GM21723 (cell line): ENCODE data around the gene RNF224.

Experiments used
- ATAC-seq: cut with Tn5 transposase; IDR thresholded peaks from one replicate; pipeline ENCODE4 v1.9.1; 2021; ENCODE audit warnings: mild to moderate bottlenecking, moderate library complexity; ENCODE audit not compliant: unreplicated experiment

Gene RNF224

DNA sequence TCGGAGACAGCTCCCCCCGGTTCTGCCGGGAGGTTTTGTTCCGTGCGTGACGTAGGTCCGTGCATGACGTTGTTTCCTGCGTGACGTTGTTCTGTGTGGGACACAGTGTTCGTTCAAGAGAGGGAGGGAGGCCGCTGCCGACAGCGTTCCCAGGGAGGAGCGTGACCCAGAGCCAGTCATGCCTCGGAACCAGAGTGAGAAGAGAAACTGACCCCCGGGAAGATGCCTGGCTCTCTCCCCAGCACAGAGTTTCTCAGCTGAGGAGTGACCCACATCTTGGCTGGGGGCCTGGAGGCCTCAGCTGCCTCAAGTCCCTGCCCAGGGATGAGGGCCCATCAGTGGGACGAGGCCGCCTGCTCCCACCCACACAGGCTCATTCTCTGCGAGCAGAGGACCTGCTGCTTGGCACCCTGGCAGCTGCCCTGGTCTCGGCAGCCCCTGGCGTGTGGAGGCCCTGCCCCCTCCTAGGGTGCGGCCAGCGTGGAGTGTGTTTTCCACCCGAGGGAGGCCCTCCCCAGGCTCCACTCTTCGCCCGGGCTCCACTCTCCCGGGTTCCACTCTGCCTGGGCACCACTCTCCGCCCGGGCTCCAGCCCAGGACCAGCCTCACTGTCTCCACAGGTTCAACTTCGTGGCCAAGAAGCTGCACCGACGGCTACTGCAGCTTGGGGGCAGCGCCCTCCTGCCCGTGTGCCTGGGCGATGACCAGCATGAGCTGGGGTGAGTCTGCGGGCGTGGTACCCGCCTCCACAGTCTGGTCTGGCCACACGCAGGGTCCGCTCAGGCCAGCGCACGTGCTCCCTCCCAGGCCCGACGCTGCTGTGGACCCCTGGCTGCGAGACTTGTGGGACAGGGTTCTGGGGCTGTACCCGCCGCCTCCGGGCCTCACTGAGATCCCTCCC, 13.9 kb upstream of the RNF224 start:
- ATAC-seq, result no peak

GRCh38 chr9:137214620-137215019, 12.7 kb upstream of the RNF224 start:
- no peak for ATAC-seq

- no peak for ATAC-seq
These were observed 11.9 kb upstream of the RNF224 start for GRCh38 chr9:137215196-137215986.

DNA sequence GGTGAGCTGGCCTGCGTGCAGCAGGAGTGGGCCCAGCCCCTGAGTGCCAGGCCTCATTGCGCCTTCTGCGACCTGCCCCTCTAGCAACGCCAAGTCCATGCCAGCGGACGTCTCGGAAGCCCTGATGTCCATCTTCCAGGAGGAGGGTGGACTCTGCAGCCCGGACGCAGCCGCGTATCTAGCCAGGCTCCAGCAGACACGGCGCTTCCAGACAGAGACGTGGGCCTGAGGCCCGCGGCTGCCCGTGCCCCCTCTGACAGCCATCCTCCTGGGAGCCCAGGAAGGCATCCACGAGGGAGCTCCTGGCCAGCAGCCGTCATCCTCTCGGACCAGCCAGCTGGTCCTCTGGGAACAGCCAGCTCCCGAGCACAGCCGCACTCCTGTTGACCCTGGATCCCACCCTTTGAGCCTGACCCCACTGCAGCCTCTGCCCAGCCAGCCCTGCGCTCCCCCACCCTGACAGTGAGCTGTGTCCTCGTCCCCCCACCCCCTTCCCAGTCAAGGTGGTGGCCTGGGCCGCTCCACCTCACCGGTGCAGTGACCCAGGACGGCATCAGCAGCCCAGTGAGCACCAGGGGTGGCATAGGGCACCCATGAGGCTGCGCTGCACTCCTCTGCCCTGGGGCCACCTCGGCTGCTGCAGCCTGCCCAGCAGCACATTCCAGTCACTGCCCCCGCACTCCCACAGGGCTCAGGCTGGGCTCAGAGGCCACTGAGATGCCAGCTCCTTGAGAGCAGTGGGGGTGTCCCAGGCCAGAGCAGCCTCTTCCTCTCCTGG, 10.9 kb upstream of the RNF224 start:
- ATAC-seq, result no peak

GRCh38 chr9:137217276-137218211, 9.8 kb upstream of the RNF224 start:
- no peak for ATAC-seq

DNA sequence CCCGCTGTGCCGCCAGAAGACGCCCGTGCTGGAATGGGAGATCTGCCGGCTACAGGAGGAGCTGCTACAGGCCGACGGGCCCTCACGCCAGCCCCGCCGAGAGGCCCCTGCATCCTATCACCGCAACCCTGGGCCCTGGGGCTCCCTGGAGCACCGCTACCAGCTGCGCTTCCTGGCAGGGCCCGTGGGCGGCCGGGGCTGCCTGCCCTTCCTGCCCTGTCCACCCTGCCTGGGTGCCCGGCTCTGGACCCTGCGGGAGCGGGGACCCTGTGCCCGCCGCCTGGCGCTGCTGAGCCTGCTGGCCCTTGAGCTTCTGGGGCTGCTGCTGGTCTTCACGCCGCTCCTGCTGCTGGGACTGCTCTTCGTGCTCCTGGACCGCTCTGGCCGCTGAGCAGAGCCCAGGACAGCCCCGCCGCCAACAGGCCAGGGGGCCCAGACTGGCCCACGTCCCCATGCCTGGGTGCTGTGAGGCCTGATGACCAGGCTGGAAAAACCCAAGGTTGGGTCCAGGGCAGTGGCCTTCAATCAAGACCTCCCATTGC, 9.0 kb upstream of the RNF224 start:
- no peak for ATAC-seq

- ATAC-seq, result no peak
These were observed 8.5 kb upstream of the RNF224 start for GRCh38 chr9:137218754-137219271.

DNA sequence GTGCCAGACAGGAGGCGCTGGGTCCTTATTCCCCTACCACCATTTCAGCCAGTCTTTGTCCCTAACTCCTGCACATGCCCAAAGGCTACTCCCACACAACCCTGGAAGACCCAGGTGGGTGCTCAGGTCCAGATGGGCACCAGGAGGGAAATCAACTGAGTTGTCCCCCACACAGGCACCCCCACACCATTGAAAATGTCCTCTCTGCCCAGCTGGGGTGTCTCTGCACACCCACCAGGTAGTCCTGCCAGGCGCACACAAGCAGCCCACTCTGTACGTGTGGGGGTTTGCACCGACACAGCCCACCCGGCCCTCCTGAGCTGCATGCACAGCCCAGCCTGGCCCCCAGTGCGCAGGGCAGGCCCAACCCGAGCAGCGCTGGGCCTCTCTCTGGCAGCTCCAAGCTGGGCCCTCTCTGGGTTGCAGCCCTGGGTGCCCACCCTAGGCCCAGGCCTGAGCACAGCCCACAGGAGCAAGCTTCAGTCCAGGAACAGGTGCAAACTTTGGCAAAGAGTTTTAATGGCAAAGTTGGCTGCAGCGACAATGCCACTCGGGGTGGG, 7.5 kb upstream of the RNF224 start:
- ATAC-seq, result no peak

- ATAC-seq, result no peak
These were observed 6.8 kb upstream of the RNF224 start for GRCh38 chr9:137220317-137221094.

DNA sequence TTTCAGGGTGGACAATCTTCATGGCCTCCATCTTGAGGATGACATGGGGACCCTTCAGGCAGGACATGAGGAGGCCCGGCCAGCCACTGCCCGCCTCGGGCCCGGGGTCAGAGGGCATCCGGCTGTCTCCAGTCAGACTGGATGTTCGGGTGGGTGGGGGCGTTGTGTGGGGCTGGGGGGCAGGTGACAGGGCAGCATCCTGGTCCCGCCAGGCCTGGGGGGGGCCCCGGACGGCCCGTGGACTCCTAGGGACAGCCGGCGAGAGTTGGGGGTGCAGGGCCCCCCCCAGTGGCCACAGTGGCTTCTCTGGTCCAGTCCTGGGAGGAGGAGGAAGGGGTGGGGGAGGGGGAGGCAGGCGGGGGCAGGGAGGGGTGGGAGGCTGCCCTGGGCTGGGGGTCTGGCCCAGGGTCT, 6.2 kb upstream of the RNF224 start:
- no peak for ATAC-seq

DNA sequence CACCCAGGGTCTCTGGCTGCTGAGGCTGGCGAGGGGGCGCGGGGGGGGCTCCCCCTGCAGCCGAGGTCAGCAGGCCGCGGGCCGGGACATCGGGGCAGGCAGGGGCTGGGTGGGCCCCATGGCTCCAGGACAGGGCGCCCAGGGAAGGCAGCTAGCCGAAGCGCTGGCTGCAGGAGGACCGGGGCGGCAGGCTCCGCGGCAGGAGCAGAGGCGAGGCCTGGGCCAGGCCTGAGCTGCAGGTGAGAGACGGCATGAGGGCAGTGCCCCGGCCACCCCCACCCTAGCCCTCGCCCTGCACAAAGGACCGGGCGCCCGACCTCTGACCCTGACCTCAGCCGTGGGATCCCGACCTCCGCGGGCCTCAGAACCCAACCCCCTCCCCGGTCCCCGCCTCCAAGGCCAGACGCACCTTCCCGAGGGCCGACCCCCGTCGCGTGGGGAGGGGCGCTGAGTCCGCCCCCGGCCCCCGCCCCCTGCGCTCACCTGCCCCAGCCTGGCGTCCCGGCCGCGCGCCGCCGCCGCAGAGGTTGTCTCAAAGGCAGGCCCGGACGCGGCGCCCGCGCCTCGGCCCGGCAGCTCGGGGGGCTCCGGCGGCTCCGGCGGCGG, 5.7 kb upstream of the RNF224 start:
- ATAC-seq, result no peak

GRCh38 chr9:137222190-137223077, 4.9 kb upstream of the RNF224 start, which contains the start of gene RNF208:
RNF208 (minus strand) TSS chr9:137222240; CDS start chr9:137221212, 1,028 bp downstream.
- no peak for ATAC-seq

GRCh38 chr9:137223078-137223970, 4.0 kb upstream of the RNF224 start:
- peak; percentile 64 for ATAC-seq

GRCh38 chr9:137224830-137225694, 2.2 kb upstream of the RNF224 start, which contains the start of gene CYSRT1:
CYSRT1 (plus strand) TSS chr9:137225174; CDS start chr9:137225622, 448 bp downstream.
- ATAC-seq, result no peak
